Smooth muscle cell (in vitro differentiated cells): Measurements from ENCODE around the gene CNOT11. TPM values are rescaled to one million over a fixed set of nuclear protein-coding genes. Genes with fewer than 3 reads are reported as not detected.

ENCODE experiments used
- DNase-seq: peaks from one replicate; lab custom pipeline; 2025; ENCODE audit not compliant: unreplicated experiment; lab: John Stamatoyannopoulos, UW
- H2AFZ ChIP-seq: fragments of 200-600 bp; sonication (generic); 2 replicates; pipeline ENCODE4 v1.6.0; 2016; ENCODE audit warnings: antibody characterized with exemption, low read depth, mild to moderate bottlenecking
- H3F3A ChIP-seq: fragments of 200-600 bp; sonication (generic); 2 replicates; pipeline ENCODE4 v1.6.0; 2017; ENCODE audit warnings: antibody characterized with exemption, low read depth
- H3K27ac ChIP-seq: fragments of 200-600 bp; sonication (generic); 2 replicates; pipeline ENCODE4 v1.5.1; 2016; ENCODE audit warnings: low read depth, mild to moderate bottlenecking
- H3K27me3 ChIP-seq: fragments of 200-600 bp; sonication (generic); 2 replicates; pipeline ENCODE4 v1.6.1; 2016; ENCODE audit warnings: low read depth, mild to moderate bottlenecking
- H3K36me3 ChIP-seq: fragments of 200-600 bp; sonication (generic); 2 replicates; pipeline ENCODE4 v1.5.1; 2016; ENCODE audit warnings: low read depth
- H3K4me1 ChIP-seq: fragments of 200-600 bp; sonication (generic); 2 replicates; pipeline ENCODE4 v1.5.1; 2016; ENCODE audit warnings: low read depth
- H3K4me2 ChIP-seq: fragments of 200-600 bp; sonication (generic); 2 replicates; pipeline ENCODE4 v1.6.0; 2016; ENCODE audit warnings: mild to moderate bottlenecking
- H3K4me3 ChIP-seq: fragments of 200-600 bp; sonication (generic); 2 replicates; pipeline ENCODE4 v1.5.1; 2016; ENCODE audit warnings: mild to moderate bottlenecking
- H3K79me2 ChIP-seq: fragments of 200-600 bp; sonication (generic); 2 replicates; pipeline ENCODE4 v1.6.0; 2016; ENCODE audit warnings: low read depth, mild to moderate bottlenecking
- H3K9ac ChIP-seq: fragments of 200-600 bp; sonication (generic); 2 replicates; pipeline ENCODE4 v1.6.0; 2016; ENCODE audit warnings: low read depth
- H3K9me3 ChIP-seq: fragments of 200-600 bp; sonication (generic); replicated peaks from 2 replicates; pipeline ENCODE4 v1.5.1; 2016; ENCODE audit warnings: low read depth
- H4K20me1 ChIP-seq: fragments of 200-600 bp; sonication (generic); 2 replicates; pipeline ENCODE4 v1.6.0; 2016; ENCODE audit warnings: low read depth
- CTCF ChIP-seq: fragments of 200-600 bp; sonication (generic); IDR thresholded peaks from 2 replicates; pipeline ENCODE4 v1.5.1; 2017; ENCODE audit warnings: borderline replicate concordance, mild to moderate bottlenecking, antibody characterized with exemption; ENCODE audit not compliant: insufficient read depth, poor library complexity, severe bottlenecking
- WGBS: methylation state at CpG from one replicate; pipeline ENCODE4 v1.1.7; 2016; ENCODE audit warnings: low lambda C conversion rate; 5-methylcytosine and 5-hydroxymethylcytosine counted together
- polyA plus RNA-seq: library from polyadenylated mRNA; unstranded; fragments of >200 nt; fragmentation: Nextera tagmentation; extraction: Ambion mirVana; gene quantifications from 2 replicates; pipeline ENCODE4 v1.2.1, GENCODE V29; 2016
- total RNA-seq: library from RNA; depleted of rRNA; stranded (reverse); fragments of >200 nt; gene quantifications from 2 replicates; pipeline ENCODE4 v1.2.3, GENCODE V29; 2014

The CNOT11 gene
- total and polyA plus RNA-seq, 2 experiments from 2014 or later: 50.0 to 65.2 TPM

GRCh38 chr2:101230541-101231001 lies 22.1 kb upstream of the CNOT11 start:
- no peak for DNase-seq
- Histone ChIP-seq H3F3A (no peaks in the 10 kb centered on the region), H3K4me2 (peak overlapping the region; percentile 54), H4K20me1 (no peaks in the 10 kb centered on the region), H3K27me3 (no peaks in the 10 kb centered on the region), H2AFZ (no peak overlapping the region), H3K4me3 (no peak overlapping the region), H3K36me3 (no peaks in the 10 kb centered on the region), H3K27ac (peak overlapping the region; percentile 48), H3K9me3 (no peaks in the 10 kb centered on the region), H3K4me1 (no peaks in the 10 kb centered on the region), H3K9ac (no peak overlapping the region), H3K79me2 (no peaks in the 10 kb centered on the region)
- WGBS: 64% methylated on average over 2 of the region's 2 CpGs
- TF ChIP-seq CTCF: no peak

- no peaks in the 10 kb centered on the region for H3K9me3 ChIP-seq
- H3K27me3 ChIP-seq: no peaks in the 10 kb centered on the region
- no peaks in the 10 kb centered on the region for H3K36me3 ChIP-seq
- TF ChIP-seq CTCF: no peak
- 94% methylated on average over 1 of the region's 1 CpG for WGBS
- no peaks in the 10 kb centered on the region for H3K79me2 ChIP-seq
- no peak overlapping the region for H3K4me3 ChIP-seq
- H3K4me2 ChIP-seq: peak overlapping the region; percentile 54
- H3F3A ChIP-seq: no peaks in the 10 kb centered on the region
- no peak overlapping the region for H3K9ac ChIP-seq
- no peak for DNase-seq
- H2AFZ ChIP-seq: no peak overlapping the region
- no peaks in the 10 kb centered on the region for H3K4me1 ChIP-seq
- H3K27ac ChIP-seq: peak overlapping the region; percentile 48
- H4K20me1 ChIP-seq: no peaks in the 10 kb centered on the region
Observed at GRCh38 chr2:101231240-101231639, 21.4 kb upstream of the CNOT11 start.

GRCh38 chr2:101231937-101232730 lies 20.6 kb upstream of the CNOT11 start:
- no peaks in the 10 kb centered on the region for H3K27me3 ChIP-seq
- no peak overlapping the region for H3K4me3 ChIP-seq
- H3K9me3 ChIP-seq: no peaks in the 10 kb centered on the region
- H4K20me1 ChIP-seq: no peaks in the 10 kb centered on the region
- no peak for TF ChIP-seq CTCF
- H3K4me1 ChIP-seq: no peaks in the 10 kb centered on the region
- H3F3A ChIP-seq: no peaks in the 10 kb centered on the region
- no peak for DNase-seq
- H3K9ac ChIP-seq: no peak overlapping the region
- H3K36me3 ChIP-seq: no peaks in the 10 kb centered on the region
- no peak overlapping the region for H3K27ac ChIP-seq
- no peak overlapping the region for H2AFZ ChIP-seq
- H3K4me2 ChIP-seq: no peak overlapping the region
- H3K79me2 ChIP-seq: no peaks in the 10 kb centered on the region
- 86% methylated on average over 6 of the region's 6 CpGs for WGBS

- Histone ChIP-seq H4K20me1 (no peaks in the 10 kb centered on the region), H3K27ac (no peak overlapping the region), H3K27me3 (no peaks in the 10 kb centered on the region), H2AFZ (no peak overlapping the region), H3K4me3 (no peak overlapping the region), H3K79me2 (no peaks in the 10 kb centered on the region), H3K36me3 (no peaks in the 10 kb centered on the region), H3K9ac (no peak overlapping the region), H3K9me3 (no peaks in the 10 kb centered on the region), H3F3A (no peaks in the 10 kb centered on the region), H3K4me2 (no peak overlapping the region), H3K4me1 (no peaks in the 10 kb centered on the region)
- no peak for DNase-seq
- WGBS: 95% methylated on average over 6 of the region's 6 CpGs
- no peak for TF ChIP-seq CTCF
Observed at GRCh38 chr2:101232770-101233169, 19.9 kb upstream of the CNOT11 start.
